PC-9 (cell line): ENCODE results near the gene OR2G2. TPM values are rescaled to one million over a fixed set of nuclear protein-coding genes. Genes with fewer than 3 reads are reported as not detected.

Source experiments
- BruUV-seq: library from RNA; stranded (reverse); fragments of 400-500 nt; replicated peaks from 2 replicates; lab custom pipeline; 2021; lab: Mats Ljungman, UMichigan
- CTCF ChIA-PET: fragments of 300-600 bp; sonication (Branson Sonifier 250); formaldehyde crosslinking; loops from one replicate; lab custom pipeline; 2022; ENCODE audit warnings: antibody characterized with exemption; lab: Charles Lee
- POLR2A ChIA-PET: fragments of 300-600 bp; sonication (Branson Sonifier 250); formaldehyde crosslinking; loops from one replicate; lab custom pipeline; 2022; ENCODE audit warnings: antibody characterized with exemption; ENCODE audit not compliant: unreplicated experiment; lab: Charles Lee
- DNase-seq, 2 experiments: peaks; one replicate each; pipeline versions ENCODE4 v3.0.0 to v3.0.0-alpha.2; 2015 to 2022; ENCODE audit warnings: mixed read lengths in 1 of 2
- H2AFZ ChIP-seq: fragments of 200-600 bp; sonication (generic); 2 replicates; pipeline ENCODE4 v1.8.1; 2017; ENCODE audit warnings: antibody characterized with exemption
- H3F3A ChIP-seq: fragments of 200-600 bp; sonication (generic); 2 replicates; pipeline ENCODE4 v1.8.1; 2017; ENCODE audit warnings: antibody characterized with exemption, mild to moderate bottlenecking, low read depth; ENCODE audit not compliant: insufficient read depth
- H3K27ac ChIP-seq: fragments of 200-600 bp; sonication (generic); 2 replicates; pipeline ENCODE4 v1.6.1; 2016; ENCODE audit warnings: mixed run types
- H3K27me3 ChIP-seq: fragments of 200-600 bp; sonication (generic); 2 replicates; pipeline ENCODE4 v1.6.1; 2016; ENCODE audit warnings: low read depth, mixed run types; ENCODE audit not compliant: insufficient read depth
- H3K36me3 ChIP-seq: fragments of 200-600 bp; sonication (generic); 2 replicates; pipeline ENCODE4 v1.6.1; 2016; ENCODE audit warnings: low read depth, mixed run types
- H3K4me1 ChIP-seq: fragments of 200-600 bp; sonication (generic); replicated peaks from 2 replicates; pipeline ENCODE4 v1.6.1; 2016; ENCODE audit warnings: mixed run types; ENCODE audit not compliant: insufficient read depth
- H3K4me2 ChIP-seq: fragments of 200-600 bp; sonication (generic); 2 replicates; pipeline ENCODE4 v1.6.1; 2017; ENCODE audit warnings: mixed run types
- H3K4me3 ChIP-seq: fragments of 200-600 bp; sonication (generic); 2 replicates; pipeline ENCODE4 v1.6.1; 2016; ENCODE audit warnings: mixed run types
- H3K79me2 ChIP-seq: fragments of 200-600 bp; sonication (generic); 2 replicates; pipeline ENCODE4 v1.6.1; 2017; ENCODE audit warnings: low read depth, mixed run types
- H3K9me2 ChIP-seq: fragments of 200-600 bp; sonication (generic); 2 replicates; pipeline ENCODE4 v1.8.1; 2017; ENCODE audit warnings: mild to moderate bottlenecking; ENCODE audit not compliant: insufficient read depth
- H3K9me3 ChIP-seq: fragments of 200-600 bp; sonication (generic); 2 replicates; pipeline ENCODE4 v1.8.1; 2016; ENCODE audit warnings: low read depth; ENCODE audit not compliant: insufficient read depth
- H4K20me1 ChIP-seq: fragments of 200-600 bp; sonication (generic); 2 replicates; pipeline ENCODE4 v1.8.1; 2017; ENCODE audit not compliant: insufficient read depth
- CTCF ChIP-seq: fragments of 200-600 bp; sonication (generic); conservative IDR thresholded peaks from 2 replicates; pipeline ENCODE4 v1.6.1; 2017; ENCODE audit warnings: mixed run types, antibody characterized with exemption, mild to moderate bottlenecking, moderate library complexity
- EZH2 ChIP-seq: fragments of 200-600 bp; sonication (generic); IDR thresholded peaks from 2 replicates; pipeline ENCODE4 v1.8.0; 2017; ENCODE audit warnings: antibody characterized with exemption, low read depth
- intact Hi-C: fragments of 100-400 bp; cut with micrococcal nuclease; formaldehyde crosslinking; loops from one replicate; pipeline ENCODE4 v1.10.0; 2022; ENCODE audit not compliant: unreplicated experiment
- total RNA-seq: library from RNA; stranded (reverse); gene quantifications from 2 replicates; pipeline ENCODE4 v1.2.3, GENCODE V29; 2021

The OR2G2 gene
- total RNA-seq, 1 experiment from 2014 or later: not detected

- no peaks in the 10 kb centered on the region for H3K79me2 ChIP-seq
- no peaks in the 10 kb centered on the region for H3K9me2 ChIP-seq
- no peaks in the 10 kb centered on the region for H3K27me3 ChIP-seq
- CTCF ChIA-PET: no interaction called here
- DNase-seq: no peak
- H3K4me2 ChIP-seq: no peak overlapping the region
- H2AFZ ChIP-seq: no peak overlapping the region
- H3K27ac ChIP-seq: no peak overlapping the region
- no peaks in the 10 kb centered on the region for H3K4me1 ChIP-seq
- no peaks in the 10 kb centered on the region for H4K20me1 ChIP-seq
- H3K4me3 ChIP-seq: no peak overlapping the region
- POLR2A ChIA-PET: no interaction called here
- H3F3A ChIP-seq: no peaks in the 10 kb centered on the region
- intact Hi-C loops: no loop called here
- TF ChIP-seq EZH2 (no peak), CTCF (no peak)
- BruUV-seq: no TSS peak
- no peaks in the 10 kb centered on the region for H3K9me3 ChIP-seq
- no peaks in the 10 kb centered on the region for H3K36me3 ChIP-seq
These were observed 13.9 kb upstream of the OR2G2 start for GRCh38 chr1:247574236-247574635.

GRCh38 chr1:247574664-247575063, 13.5 kb upstream of the OR2G2 start:
- Histone ChIP-seq H3F3A (no peaks in the 10 kb centered on the region), H3K27ac (no peak overlapping the region), H3K4me2 (no peak overlapping the region), H3K27me3 (no peaks in the 10 kb centered on the region), H3K4me3 (no peak overlapping the region), H3K79me2 (no peaks in the 10 kb centered on the region), H3K9me2 (no peaks in the 10 kb centered on the region), H4K20me1 (no peaks in the 10 kb centered on the region), H3K4me1 (no peaks in the 10 kb centered on the region), H3K9me3 (no peaks in the 10 kb centered on the region), H3K36me3 (no peaks in the 10 kb centered on the region), H2AFZ (no peak overlapping the region)
- ChIA-PET POLR2A (no interaction called here), CTCF (no interaction called here)
- BruUV-seq: no TSS peak
- intact Hi-C loops: loop anchor here (5.0 kb wide), 1 partner anchor 182 kb away; no protein-coding TSS in a partner anchor
- no peak for TF ChIP-seq EZH2
- TF ChIP-seq CTCF: no peak
- DNase-seq: no peak

GRCh38 chr1:247576514-247576913, 11.6 kb upstream of the OR2G2 start:
- ChIA-PET CTCF (no interaction called here), POLR2A (no interaction called here)
- no TSS peak for BruUV-seq
- Histone ChIP-seq H3K27ac (no peak overlapping the region), H2AFZ (no peak overlapping the region), H3K27me3 (no peaks in the 10 kb centered on the region), H3K4me1 (no peaks in the 10 kb centered on the region), H3K36me3 (no peaks in the 10 kb centered on the region), H3K4me2 (no peak overlapping the region), H3K9me3 (no peaks in the 10 kb centered on the region), H3K4me3 (no peak overlapping the region), H4K20me1 (no peaks in the 10 kb centered on the region), H3K79me2 (no peaks in the 10 kb centered on the region), H3F3A (no peaks in the 10 kb centered on the region), H3K9me2 (no peaks in the 10 kb centered on the region)
- TF ChIP-seq EZH2: no peak
- peak; percentile 50 for TF ChIP-seq CTCF
- intact Hi-C loops: loop anchor here (1.0 to 5.0 kb wide), 2 partner anchors 184 to 204 kb away; no protein-coding TSS in a partner anchor
- DNase-seq: no peak
